ENCODE results near the gene POLRMT. TPM values are rescaled to one million over a fixed set of nuclear protein-coding genes. Genes with fewer than 3 reads are reported as not detected.
"Not testable (repeated sequence)": the region's sequence is repeated elsewhere in the genome, so short reads cannot be mapped to it uniquely, and the experiment has no call there.

Gene POLRMT
- total RNA-seq, 6 experiments from 2014 or later = 25.9 to 42.9 (median 33.3) TPM

GRCh38 chr19:670609-671075, 37.3 kb upstream of the POLRMT start:
- ATAC-seq = no peak
- WGBS (ENCODE audit: insufficient coverage, low coverage, low lambda C conversion rate, missing lambda C conversion rate) = no CpG with 5 or more reads among the region's 9 CpGs
- intact Hi-C loops (cut with DNase I) = no loop called here

DNA sequence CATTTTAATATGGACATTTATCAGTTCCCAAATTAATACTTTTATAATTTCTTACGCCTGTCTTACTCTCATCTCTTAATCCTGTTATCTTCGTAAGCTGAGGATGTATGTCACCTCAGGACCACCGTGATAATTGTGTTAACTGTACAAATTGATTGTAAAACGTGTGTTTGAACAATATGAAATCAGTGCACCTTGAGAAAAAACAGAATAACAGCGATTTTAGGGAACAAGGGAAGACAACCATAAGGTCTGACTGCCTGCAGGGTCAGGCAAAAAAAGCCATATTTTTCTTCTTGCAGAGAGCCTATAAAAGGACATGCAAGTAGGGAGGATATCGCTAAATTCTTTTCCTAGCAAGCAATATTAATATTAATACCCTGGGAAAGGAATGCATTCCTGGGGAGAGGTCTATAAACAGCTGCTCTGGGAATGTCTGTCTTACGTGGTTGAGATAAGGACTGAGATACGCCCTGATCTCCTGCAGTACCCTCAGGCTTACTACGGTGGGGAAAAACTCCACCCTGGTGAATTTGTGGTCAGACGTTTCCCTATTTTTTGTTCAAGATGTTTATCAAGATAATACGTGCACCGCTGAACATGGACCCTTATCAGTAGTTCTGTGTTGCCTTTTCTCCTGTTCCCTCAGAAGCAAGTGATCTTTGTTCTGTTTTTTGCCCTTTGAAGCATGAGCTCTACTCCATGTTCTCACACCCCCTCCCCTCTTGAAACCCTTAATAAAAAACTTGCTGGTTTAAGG, 35.5 kb upstream of the POLRMT start:
- DNase-seq, H3K36me3 ChIP-seq, H3K9me3 ChIP-seq, ATAC-seq, H3K4me3 ChIP-seq, H3K27me3 ChIP-seq, H3K27ac ChIP-seq: not testable (repeated sequence)
- H3K4me1 ChIP-seq = peaks cover 0 to 12% (median 5%) of the 10 kb centered on the region in 4 donors
- WGBS (ENCODE audit: insufficient coverage, low coverage, low lambda C conversion rate, missing lambda C conversion rate) = 48% methylated on average over 11 of the region's 12 CpGs
- intact Hi-C loops (cut with DNase I) = loop anchor here (5.0 kb wide), 1 partner anchor 63 kb away; no protein-coding TSS in a partner anchor

More at GRCh38 chr19:670609-671075, 37.3 kb upstream of the POLRMT start:
- no peaks in the 10 kb centered on the region for H3K36me3 ChIP-seq
- no peak overlapping the region for H3K27ac ChIP-seq
- H3K27me3 ChIP-seq = no peaks in the 10 kb centered on the region
- H3K4me1 ChIP-seq = peaks cover 0 to 4% (median 0%) of the 10 kb centered on the region in 4 donors
- no peak overlapping the region for H3K4me3 ChIP-seq
- H3K9me3 ChIP-seq = no peaks in the 10 kb centered on the region
- TF ChIP-seq, protein P1, sequence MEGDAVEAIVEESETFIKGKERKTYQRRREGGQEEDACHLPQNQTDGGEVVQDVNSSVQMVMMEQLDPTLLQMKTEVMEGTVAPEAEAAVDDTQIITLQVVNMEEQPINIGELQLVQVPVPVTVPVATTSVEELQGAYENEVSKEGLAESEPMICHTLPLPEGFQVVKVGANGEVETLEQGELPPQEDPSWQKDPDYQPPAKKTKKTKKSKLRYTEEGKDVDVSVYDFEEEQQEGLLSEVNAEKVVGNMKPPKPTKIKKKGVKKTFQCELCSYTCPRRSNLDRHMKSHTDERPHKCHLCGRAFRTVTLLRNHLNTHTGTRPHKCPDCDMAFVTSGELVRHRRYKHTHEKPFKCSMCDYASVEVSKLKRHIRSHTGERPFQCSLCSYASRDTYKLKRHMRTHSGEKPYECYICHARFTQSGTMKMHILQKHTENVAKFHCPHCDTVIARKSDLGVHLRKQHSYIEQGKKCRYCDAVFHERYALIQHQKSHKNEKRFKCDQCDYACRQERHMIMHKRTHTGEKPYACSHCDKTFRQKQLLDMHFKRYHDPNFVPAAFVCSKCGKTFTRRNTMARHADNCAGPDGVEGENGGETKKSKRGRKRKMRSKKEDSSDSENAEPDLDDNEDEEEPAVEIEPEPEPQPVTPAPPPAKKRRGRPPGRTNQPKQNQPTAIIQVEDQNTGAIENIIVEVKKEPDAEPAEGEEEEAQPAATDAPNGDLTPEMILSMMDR (IDR thresholded peaks at IDR 0.05) = no peak
- no peak for TF ChIP-seq POLR2A (IDR thresholded peaks at IDR 0.05)
- no peak for DNase-seq

- not testable (repeated sequence) for H3K36me3 ChIP-seq, DNase-seq, H3K4me3 ChIP-seq, H3K27ac ChIP-seq, H3K27me3 ChIP-seq, H3K9me3 ChIP-seq, ATAC-seq
- H3K4me1 ChIP-seq = peaks cover 0 to 16% (median 8%) of the 10 kb centered on the region in 4 donors
- intact Hi-C loops (cut with DNase I) = loop anchor here (5.0 kb wide), 1 partner anchor 65 kb away; no protein-coding TSS in a partner anchor
- WGBS (ENCODE audit: insufficient coverage, low coverage, low lambda C conversion rate, missing lambda C conversion rate) = 67% methylated on average over 10 of the region's 38 CpGs
Observed at GRCh38 chr19:666985-667573, 33.7 kb upstream of the POLRMT start.

DNA sequence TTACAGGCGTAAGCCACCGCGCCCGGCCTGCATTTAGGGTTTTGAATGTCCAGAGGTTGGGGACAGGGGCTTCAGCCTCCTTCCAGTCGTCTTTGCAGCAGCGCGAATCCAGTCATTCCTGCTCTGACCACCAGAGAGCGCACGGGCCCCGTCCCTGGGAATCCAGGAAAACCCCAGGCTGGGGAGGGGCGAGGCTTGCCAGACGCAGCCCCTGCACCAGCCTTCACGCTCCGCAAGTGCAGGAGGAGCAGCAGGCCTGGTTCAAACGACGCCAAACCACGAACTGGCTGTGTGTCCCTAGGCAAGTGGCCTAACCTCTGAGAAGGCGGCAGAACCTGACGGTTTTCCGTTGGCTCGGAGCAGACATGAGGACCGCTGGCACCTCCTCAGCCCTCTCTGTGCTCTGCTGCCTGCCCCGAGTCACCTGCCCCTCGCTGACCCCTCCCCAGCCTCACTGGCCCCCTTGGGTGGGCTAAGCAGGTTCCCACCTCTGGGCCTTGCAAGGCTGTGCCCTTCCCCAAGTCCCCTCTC, 31.6 kb upstream of the POLRMT start:
- Histone ChIP-seq H3K27ac (no peak overlapping the region), H3K4me3 (peak overlapping the region in 1 of 3 donors; percentile 6), H3K9me3 (no peaks in the 10 kb centered on the region), H3K4me1 (peaks cover 0 to 24% (median 10%) of the 10 kb centered on the region in 4 donors), H3K27me3 (no peaks in the 10 kb centered on the region), H3K36me3 (no peaks in the 10 kb centered on the region)
- DNase-seq (peak; percentile 78 to 80 (median 78)), ATAC-seq (peak; percentile 12 to 34 (median 26))
- WGBS (ENCODE audit: insufficient coverage, low coverage, low lambda C conversion rate, missing lambda C conversion rate) = 6% methylated on average over 9 of the region's 24 CpGs
- TF ChIP-seq POLR2A (IDR thresholded peaks at IDR 0.05) = no peak
- TF ChIP-seq, protein P1 (IDR thresholded peaks at IDR 0.05) = peak; percentile 87 to 95 (median 92)
- intact Hi-C loops (cut with DNase I) = loop anchor here (5.0 kb wide), 1 partner anchor 67 kb away; no protein-coding TSS in a partner anchor

DNA sequence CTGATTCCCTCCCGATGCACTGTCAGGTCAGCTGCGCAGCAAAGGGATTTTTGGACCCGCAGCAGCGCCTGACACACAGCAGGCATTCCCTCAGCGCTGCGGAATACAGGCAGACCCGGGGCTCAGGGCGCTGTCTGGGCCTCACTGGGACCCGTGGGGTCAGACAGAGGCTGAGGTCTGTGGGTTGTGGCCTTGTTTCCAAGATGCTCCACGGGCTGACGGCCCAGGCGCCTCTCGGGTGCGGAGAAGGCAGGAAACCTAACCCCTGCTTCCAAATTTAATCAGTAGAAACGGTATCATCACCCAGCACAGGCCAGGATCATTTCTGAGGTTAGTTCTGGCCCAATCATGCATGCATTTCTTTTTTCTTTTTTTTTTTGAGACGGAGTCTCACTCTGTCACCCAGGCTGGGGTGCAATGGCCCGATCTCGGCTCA, 30.4 kb upstream of the POLRMT start:
- Histone ChIP-seq H3K4me1 (peaks cover 0 to 37% (median 16%) of the 10 kb centered on the region in 4 donors), H3K27ac (peak overlapping the region; percentile 81 to 95 (median 89)), H3K27me3 (no peaks in the 10 kb centered on the region), H3K4me3 (peak overlapping the region; percentile 45 to 99 (median 54)), H3K9me3 (no peaks in the 10 kb centered on the region), H3K36me3 (no peaks in the 10 kb centered on the region)
- TF ChIP-seq, protein P1 (IDR thresholded peaks at IDR 0.05) = no peak
- TF ChIP-seq POLR2A (IDR thresholded peaks at IDR 0.05) = no peak
- no peak for DNase-seq
- intact Hi-C loops (cut with DNase I) = no loop called here
- ATAC-seq = peak; percentile 6 to 27 (median 19)
- WGBS (ENCODE audit: insufficient coverage, low coverage, low lambda C conversion rate, missing lambda C conversion rate) = 24% methylated on average over 8 of the region's 18 CpGs

Data from right lobe of liver (tissue), 6 donors.